HG02610 (cell line): ENCODE results near the gene CELSR1.
A peak's percentile ranks its signal among the peaks of the same experiment; 100 is the strongest.

Experiments
- ATAC-seq: cut with Tn5 transposase; IDR thresholded peaks from one replicate; pipeline ENCODE4 v1.9.1; 2021; ENCODE audit warnings: mild to moderate bottlenecking, moderate library complexity; ENCODE audit not compliant: unreplicated experiment

CELSR1 gene

GRCh38 chr22:46537225-46537945, at the start of gene CELSR1:
Gene CELSR1 (minus strand): TSS chr22:46537620. CDS start chr22:46537170, 450 bp downstream.
- no peak for ATAC-seq

GRCh38 chr22:46587061-46587460, 49.6 kb upstream of the CELSR1 start:
- ATAC-seq = peak; percentile 52

- no peak for ATAC-seq
Measured at GRCh38 chr22:46586531-46587011, 49.2 kb upstream of the CELSR1 start.

- no peak for ATAC-seq
Measured at GRCh38 chr22:46586123-46586519, 48.7 kb upstream of the CELSR1 start.

GRCh38 chr22:46585340-46586122, 48.1 kb upstream of the CELSR1 start:
- ATAC-seq = no peak

GRCh38 chr22:46584081-46584921, 46.9 kb upstream of the CELSR1 start:
- ATAC-seq = no peak

GRCh38 chr22:46583571-46583970, 46.2 kb upstream of the CELSR1 start:
- no peak for ATAC-seq

GRCh38 chr22:46582281-46582933, 45.0 kb upstream of the CELSR1 start:
- no peak for ATAC-seq

GRCh38 chr22:46581538-46582244, 44.3 kb upstream of the CELSR1 start:
- ATAC-seq = no peak

- ATAC-seq = no peak
Measured at GRCh38 chr22:46580940-46581537, 43.6 kb upstream of the CELSR1 start.

- no peak for ATAC-seq
Measured at GRCh38 chr22:46579751-46580449, 42.5 kb upstream of the CELSR1 start.

- ATAC-seq = no peak
Measured at GRCh38 chr22:46578824-46579561, 41.6 kb upstream of the CELSR1 start.

GRCh38 chr22:46578251-46578823, 40.9 kb upstream of the CELSR1 start:
- ATAC-seq = no peak

GRCh38 chr22:46577368-46578249, 40.2 kb upstream of the CELSR1 start:
- ATAC-seq = no peak

GRCh38 chr22:46576556-46577367, 39.3 kb upstream of the CELSR1 start:
- no peak for ATAC-seq

GRCh38 chr22:46575911-46576555, 38.6 kb upstream of the CELSR1 start:
- no peak for ATAC-seq
